ENCODE data around the gene RNU11. TPM values are rescaled to one million over a fixed set of nuclear protein-coding genes. Genes with fewer than 3 reads are reported as not detected.

Gene RNU11
- total and polyA plus RNA-seq, 2 of the 4 experiments (the other 2 are of a cell fraction): not detected

GRCh38 chr1:28642056-28642846, 6.1 kb upstream of the RNU11 start:
- POLR2A ChIA-PET (ENCODE audit: unreplicated experiment): interaction anchor here (0.9 kb wide), 1 partner anchor 13 kb away, joined by 3 read pairs; no protein-coding TSS in a partner anchor
- peak overlapping the region; percentile 88 for H3K56ac ChIP-seq (ENCODE audit: extremely low read depth, insufficient read depth, low read length)
- H2BK120ac ChIP-seq (ENCODE audit: low read depth, low read length): peak overlapping the region; percentile 82; the same call in 1 of the 2 replicates
- peak overlapping the region; percentile 73 for H3K4me2 ChIP-seq (ENCODE audit: low read depth, low read length)
- TF ChIP-seq CTCF (conservative IDR thresholded peaks at IDR 0.05; ENCODE audit: low read depth, low read length) (no peak), SMC3 (IDR thresholded peaks at IDR 0.05; ENCODE audit: low read depth, low read length) (no peak), FOS (IDR thresholded peaks at IDR 0.05; ENCODE audit: low read depth, low read length) (no peak), RAD21 (IDR thresholded peaks at IDR 0.05; ENCODE audit: low read length) (no peak), RFX5 (IDR thresholded peaks at IDR 0.05; ENCODE audit: low read depth, low read length) (no peak), NFE2L2 (IDR thresholded peaks at IDR 0.05; ENCODE audit: low read depth, low read length) (no peak), POLR2A (IDR thresholded peaks at IDR 0.05; ENCODE audit: low read depth, low read length) (no peak)
- peak overlapping the region; percentile 95 to 96 for H4K8ac ChIP-seq (ENCODE audit: low read depth in 2 of 2, low read length in 2 of 2)
- H3K23ac ChIP-seq (ENCODE audit: low read depth, low read length): peak overlapping the region; percentile 99
- peak overlapping the region; percentile 83 for H4K5ac ChIP-seq (ENCODE audit: low read depth, low read length)
- dilution Hi-C loops (cut with HindIII; ENCODE audit: low sequenced_read_pairs, unreplicated experiment) (no loop called here), intact Hi-C loops (cut with micrococcal nuclease) (loop anchor here (10.0 kb wide), 2 partner anchors 393 to 553 kb away; no protein-coding TSS in a partner anchor), in situ Hi-C loops (cut with MboI; ENCODE audit: low sequenced_read_pairs) (no loop called here)
- H3K79me1 ChIP-seq (ENCODE audit: low read depth in 1 of 2, low read length in 2 of 2): peaks cover 18 to 42% of the 10 kb centered on the region in 2 experiments
- peak overlapping the region; percentile 94 for H3K27ac ChIP-seq (ENCODE audit: insufficient read depth, low read length)
- peaks cover 5% of the 10 kb centered on the region; the same call in 1 of the 2 replicates for H3K9me1 ChIP-seq (ENCODE audit: insufficient read depth, low read length)
- no peaks in the 10 kb centered on the region for H3K36me3 ChIP-seq (ENCODE audit: control insufficient read depth, insufficient read depth, low read length)
- H4K20me1 ChIP-seq (ENCODE audit: insufficient read depth, low read length): no peaks in the 10 kb centered on the region
- WGBS, 2 experiments (ENCODE audit: extremely low coverage in 2 of 2, insufficient read length in 1 of 2): 0% methylated on average over 24 of the region's 26 CpGs; no CpG with 5 or more reads in 1 of the 2 experiments
- H3K4me1 ChIP-seq (ENCODE audit: control insufficient read depth, insufficient read depth, low read length): peaks cover 1% of the 10 kb centered on the region
- peak overlapping the region; percentile 100 for H3K14ac ChIP-seq (replicated peaks; ENCODE audit: low read depth, low read length)
- CTCF ChIA-PET: no interaction called here
- peak overlapping the region; percentile 96 for H2AFZ ChIP-seq (replicated peaks; ENCODE audit: low read length, poor library complexity)
- H2AK5ac ChIP-seq (ENCODE audit: low read depth, low read length): peak overlapping the region; percentile 69
- no TSS peak for BruUV-seq (replicated peaks)
- H2BK5ac ChIP-seq (ENCODE audit: low read depth, low read length, poor library complexity, severe bottlenecking): peak overlapping the region; percentile 85
- H2AK9ac ChIP-seq (replicated peaks; ENCODE audit: low read depth, low read length, poor library complexity): peak overlapping the region; percentile 82
- peak overlapping the region; percentile 94 for H4K91ac ChIP-seq (ENCODE audit: insufficient read depth, low read depth, low read length)
- H3K4me3 ChIP-seq (ENCODE audit: insufficient read depth, low read depth, low read length): peak overlapping the region; percentile 77
- peak overlapping the region; percentile 97 for H3K4ac ChIP-seq (ENCODE audit: low read depth, low read length)
- no peaks in the 10 kb centered on the region for H3K9me3 ChIP-seq (ENCODE audit: control insufficient read depth, insufficient read depth, low read length)
- H2BK20ac ChIP-seq (ENCODE audit: low read depth, low read length): no peak overlapping the region
- H2BK15ac ChIP-seq (ENCODE audit: low read depth, low read length): peak overlapping the region; percentile 46; the same call in 1 of the 3 replicates
- H3K18ac ChIP-seq (ENCODE audit: low read depth, low read length): peak overlapping the region; percentile 76; the same call in 1 of the 2 replicates
- no peaks in the 10 kb centered on the region for H3K27me3 ChIP-seq (ENCODE audit: control insufficient read depth, insufficient read depth, low read length)
- DNase-seq (peak; percentile 6), ATAC-seq (ENCODE audit: low read depth) (peak; percentile 42)
- H3K9ac ChIP-seq (ENCODE audit: low read depth, low read length): peak overlapping the region; percentile 97
